GM23248 (cell line): ENCODE measurements around the gene ADGRL3. TPM values are rescaled to one million over a fixed set of nuclear protein-coding genes. Genes with fewer than 3 reads are reported as not detected.
"Not testable (repeated sequence)": the region's sequence is repeated elsewhere in the genome, so short reads cannot be mapped to it uniquely, and the experiment has no call there.

ENCODE experiments used
- DNase-seq: peaks from one replicate; pipeline ENCODE4 v3.0.0-alpha.2; 2015
- H2AFZ ChIP-seq: fragments of 200-600 bp; sonication (generic); 2 replicates; pipeline ENCODE4 v1.6.1; 2016; ENCODE audit warnings: antibody characterized with exemption
- H3F3A ChIP-seq: fragments of 200-600 bp; sonication (generic); 2 replicates; pipeline ENCODE4 v1.6.1; 2016; ENCODE audit warnings: mild to moderate bottlenecking, antibody characterized with exemption, mixed run types; ENCODE audit not compliant: insufficient read depth
- H3K27ac ChIP-seq: fragments of 200-600 bp; sonication (generic); 2 replicates; pipeline ENCODE4 v1.5.1; 2016; ENCODE audit warnings: mild to moderate bottlenecking
- H3K27me3 ChIP-seq: fragments of 200-600 bp; sonication (generic); replicated peaks from 2 replicates; pipeline ENCODE4 v1.6.1; 2016; ENCODE audit warnings: mild to moderate bottlenecking; ENCODE audit not compliant: insufficient read depth
- H3K36me3 ChIP-seq: fragments of 200-600 bp; sonication (generic); 2 replicates; pipeline ENCODE4 v1.6.1; 2016; ENCODE audit warnings: low read depth, mild to moderate bottlenecking
- H3K4me1 ChIP-seq: fragments of 200-600 bp; sonication (generic); 2 replicates; pipeline ENCODE4 v1.6.1; 2016; ENCODE audit warnings: mild to moderate bottlenecking; ENCODE audit not compliant: insufficient read depth
- H3K4me2 ChIP-seq: fragments of 200-600 bp; sonication (generic); one replicate; pipeline ENCODE4 v1.6.1; 2016; ENCODE audit warnings: mild to moderate bottlenecking; ENCODE audit not compliant: unreplicated experiment
- H3K4me3 ChIP-seq: fragments of 200-600 bp; sonication (generic); 2 replicates; pipeline ENCODE4 v1.5.1; 2016; ENCODE audit warnings: mild to moderate bottlenecking
- H3K79me2 ChIP-seq: fragments of 200-600 bp; sonication (generic); 2 replicates; pipeline ENCODE4 v1.6.1; 2016; ENCODE audit warnings: mild to moderate bottlenecking; ENCODE audit not compliant: insufficient read depth
- H3K9ac ChIP-seq: fragments of 200-600 bp; sonication (generic); 2 replicates; pipeline ENCODE4 v1.6.1; 2016; ENCODE audit warnings: mild to moderate bottlenecking
- H3K9me2 ChIP-seq: fragments of 200-600 bp; sonication (generic); 2 replicates; pipeline ENCODE4 v1.6.1; 2016; ENCODE audit warnings: mixed run types, mild to moderate bottlenecking, moderate library complexity; ENCODE audit not compliant: insufficient read depth
- H3K9me3 ChIP-seq: fragments of 200-600 bp; sonication (generic); one replicate; pipeline ENCODE4 v1.6.1; 2017; ENCODE audit warnings: low read depth
- H4K20me1 ChIP-seq: fragments of 200-600 bp; sonication (generic); 2 replicates; pipeline ENCODE4 v1.6.0; 2016; ENCODE audit not compliant: insufficient read depth
- EZH2 ChIP-seq: fragments of 200-600 bp; sonication (generic); IDR thresholded peaks from 2 replicates; pipeline ENCODE4 v1.6.1; 2018; ENCODE audit warnings: antibody characterized with exemption, mild to moderate bottlenecking; ENCODE audit not compliant: insufficient read depth, poor library complexity, severe bottlenecking
- EZH2phosphoT487 ChIP-seq: fragments of 200-600 bp; sonication (generic); IDR thresholded peaks from 2 replicates; pipeline ENCODE4 v1.6.1; 2018; ENCODE audit warnings: antibody characterized with exemption, moderate library complexity, mild to moderate bottlenecking, low read depth; ENCODE audit not compliant: insufficient read depth
- WGBS, 2 experiments: methylation state at CpG; one replicate each; pipeline ENCODE4 v1.1.6; 2015 to 2017; ENCODE audit warnings: low lambda C conversion rate in 2 of 2, low coverage in 1 of 2; ENCODE audit errors: missing lambda C conversion rate in 2 of 2; 5-methylcytosine and 5-hydroxymethylcytosine counted together
- in situ Hi-C: fragments of 300-500 bp; cut with MboI; formaldehyde crosslinking; loops from 2 replicates; pipeline ENCODE4 v1.15.0; 2020
- polyA plus RNA-seq: library from polyadenylated mRNA; unstranded; fragments of >200 nt; fragmentation: Nextera tagmentation; extraction: Ambion mirVana; gene quantifications from 2 replicates; pipeline ENCODE4 v1.2.1, GENCODE V29; 2016
- total RNA-seq: library from RNA; depleted of rRNA; stranded (reverse); fragments of >200 nt; shearing (Covaris generic); gene quantifications from 2 replicates; pipeline ENCODE4 v1.2.3, GENCODE V29; 2014

Gene ADGRL3
- total and polyA plus RNA-seq, 2 experiments from 2014 or later: not detected

DNA sequence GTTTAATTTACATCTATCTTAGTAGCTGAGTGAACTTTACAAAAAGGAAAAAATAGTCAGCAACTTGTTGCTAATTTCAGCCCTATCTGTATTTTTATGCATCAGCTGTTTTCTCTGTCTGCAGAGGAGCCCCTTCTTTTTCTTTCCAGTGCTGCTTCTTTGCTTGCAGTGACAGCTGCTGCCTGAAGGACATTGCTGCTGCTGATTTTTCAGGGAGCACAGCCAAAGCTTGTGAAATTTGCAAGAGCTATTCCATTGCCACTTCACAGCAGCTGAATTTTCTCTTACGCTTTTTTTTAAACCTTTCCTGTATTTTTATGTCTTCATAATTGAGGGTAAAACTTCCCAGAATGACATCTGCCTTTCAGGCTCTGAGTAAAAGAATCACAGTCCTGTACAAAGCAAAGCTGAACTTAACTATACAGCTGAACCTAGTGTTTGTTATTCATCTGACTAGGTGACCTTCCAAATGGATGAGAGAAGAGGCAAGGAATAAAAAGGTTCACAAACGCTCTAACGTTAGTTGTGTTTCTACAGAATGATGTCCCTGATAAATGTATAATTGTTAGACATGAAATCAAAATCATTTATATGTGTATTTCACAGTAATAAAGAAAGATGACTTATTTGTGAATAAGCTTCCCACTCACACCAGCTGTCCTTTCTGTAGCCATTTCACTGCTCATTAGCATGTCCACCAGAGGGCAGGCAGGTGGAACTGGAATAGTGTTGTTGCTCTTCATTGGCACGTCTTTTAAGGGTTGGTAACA, 541.4 kb downstream of the ADGRL3 start:
- H3K27me3 ChIP-seq: no peaks in the 10 kb centered on the region
- H3K9ac ChIP-seq: no peak overlapping the region
- no peak overlapping the region for H3K4me2 ChIP-seq
- no peak overlapping the region for H3K27ac ChIP-seq
- H3K9me2 ChIP-seq: no peaks in the 10 kb centered on the region
- no peaks in the 10 kb centered on the region for H3K4me1 ChIP-seq
- no peak overlapping the region for H3K4me3 ChIP-seq
- H3K36me3 ChIP-seq: no peaks in the 10 kb centered on the region
- 1 to 3% methylated on average over 4 of the region's 4 CpGs for WGBS, 2 experiments
- in situ Hi-C loops: no loop called here
- no peaks in the 10 kb centered on the region for H3K79me2 ChIP-seq
- H4K20me1 ChIP-seq: no peaks in the 10 kb centered on the region
- TF ChIP-seq EZH2phosphoT487 (no peak), EZH2 (no peak)
- H3K9me3 ChIP-seq: peaks cover 2% of the 10 kb centered on the region
- DNase-seq: no peak
- no peak overlapping the region for H2AFZ ChIP-seq
- H3F3A ChIP-seq: no peaks in the 10 kb centered on the region

DNA sequence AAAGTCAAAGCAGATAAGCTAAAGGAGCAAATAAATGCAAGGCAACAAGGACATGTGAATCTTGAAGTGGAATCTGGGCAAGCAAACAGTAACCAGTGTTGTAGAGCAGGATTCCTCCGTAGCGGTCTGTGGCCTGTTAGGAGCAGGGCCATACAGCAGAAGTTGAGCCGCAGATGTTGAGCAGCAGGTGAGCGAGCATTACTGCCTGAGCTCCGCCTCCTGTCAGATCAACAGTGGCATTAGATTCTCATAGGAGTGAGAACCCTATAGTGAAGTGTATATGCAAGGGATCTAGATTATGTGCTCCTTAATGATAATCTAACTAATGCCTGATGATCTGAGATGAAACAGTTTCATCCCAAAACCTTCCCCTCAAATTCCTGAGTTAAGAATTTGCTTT, 550.7 kb downstream of the ADGRL3 start:
- 62 to 71% methylated on average over 5 of the region's 5 CpGs for WGBS, 2 experiments
- Histone ChIP-seq H3K9ac (no peak overlapping the region), H3K27ac (no peak overlapping the region), H3K4me1 (no peaks in the 10 kb centered on the region), H3K9me2 (no peaks in the 10 kb centered on the region), H3F3A (no peaks in the 10 kb centered on the region), H3K9me3 (no peaks in the 10 kb centered on the region), H4K20me1 (no peaks in the 10 kb centered on the region), H3K4me3 (no peak overlapping the region), H3K27me3 (no peaks in the 10 kb centered on the region), H3K4me2 (no peak overlapping the region), H3K36me3 (no peaks in the 10 kb centered on the region), H2AFZ (no peak overlapping the region), H3K79me2 (no peaks in the 10 kb centered on the region)
- in situ Hi-C loops: no loop called here
- no peak for DNase-seq
- TF ChIP-seq EZH2phosphoT487 (no peak), EZH2 (no peak)

DNA sequence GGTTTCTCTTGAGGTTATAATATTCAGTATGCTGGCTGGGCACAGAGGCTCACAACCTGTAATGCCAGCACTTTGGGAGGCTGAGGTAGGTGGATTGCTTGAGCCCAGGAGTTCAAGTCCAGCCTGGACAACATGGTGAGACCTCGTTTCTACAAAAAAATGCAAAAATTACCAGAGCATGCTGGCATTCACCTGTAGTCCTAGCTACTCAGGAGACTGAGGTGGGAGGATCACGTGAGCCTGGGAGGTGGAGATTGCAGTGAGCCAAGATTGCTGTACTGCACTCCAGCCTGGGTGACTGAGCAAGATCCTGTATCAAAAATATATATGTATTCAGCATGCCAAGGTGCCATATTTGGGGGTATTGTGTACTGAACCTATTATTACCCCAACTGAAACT, 552.5 kb downstream of the ADGRL3 start:
- in situ Hi-C loops: no loop called here
- WGBS, 2 experiments: 0 to 2% methylated on average over 2 of the region's 2 CpGs

DNA sequence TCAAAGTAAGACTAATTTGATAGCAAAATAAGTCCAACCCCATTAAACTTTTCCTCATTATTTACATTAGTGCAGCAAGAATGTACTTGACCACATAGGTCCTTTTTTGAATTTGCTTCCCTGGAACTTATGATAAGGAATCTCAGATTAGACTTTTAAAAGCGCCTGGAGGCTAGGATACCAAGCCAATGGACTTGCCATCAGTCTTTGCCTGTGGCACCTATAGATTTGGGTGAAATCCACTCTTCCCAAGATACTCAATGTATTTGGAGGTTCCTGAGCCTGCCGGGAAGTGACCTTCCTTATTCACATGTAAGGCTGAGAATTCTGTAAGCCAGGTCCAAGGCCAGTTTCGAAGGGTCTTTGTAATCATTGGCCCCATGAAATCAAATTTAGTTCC, 553.6 kb downstream of the ADGRL3 start:
- no peaks in the 10 kb centered on the region for H3K9me3 ChIP-seq
- in situ Hi-C loops: no loop called here
- WGBS, 2 experiments: 36 to 45% methylated on average over 3 of the region's 3 CpGs
- H3K9ac ChIP-seq: no peak overlapping the region
- no peak overlapping the region for H3K4me3 ChIP-seq
- H3K4me2 ChIP-seq: no peak overlapping the region
- no peak overlapping the region for H3K27ac ChIP-seq
- H4K20me1 ChIP-seq: no peaks in the 10 kb centered on the region
- no peaks in the 10 kb centered on the region for H3K4me1 ChIP-seq
- no peaks in the 10 kb centered on the region for H3F3A ChIP-seq
- H3K27me3 ChIP-seq: no peaks in the 10 kb centered on the region
- no peaks in the 10 kb centered on the region for H3K9me2 ChIP-seq
- no peak overlapping the region for H2AFZ ChIP-seq
- no peak for TF ChIP-seq EZH2phosphoT487
- no peaks in the 10 kb centered on the region for H3K79me2 ChIP-seq
- H3K36me3 ChIP-seq: no peaks in the 10 kb centered on the region
- DNase-seq: no peak

More for the DNA sequence above, 552.5 kb downstream of the ADGRL3 start:
- Histone ChIP-seq H3K4me1 (no peaks in the 10 kb centered on the region), H3K79me2 (no peaks in the 10 kb centered on the region), H3K9me3 (no peaks in the 10 kb centered on the region), H2AFZ (no peak overlapping the region), H4K20me1 (no peaks in the 10 kb centered on the region), H3K4me3 (no peak overlapping the region), H3K4me2 (no peak overlapping the region), H3K36me3 (no peaks in the 10 kb centered on the region), H3F3A (no peaks in the 10 kb centered on the region), H3K27me3 (no peaks in the 10 kb centered on the region), H3K27ac (no peak overlapping the region), H3K9me2 (no peaks in the 10 kb centered on the region), H3K9ac (no peak overlapping the region)
- no peak for DNase-seq
- TF ChIP-seq EZH2phosphoT487 (no peak), EZH2 (no peak)

DNA sequence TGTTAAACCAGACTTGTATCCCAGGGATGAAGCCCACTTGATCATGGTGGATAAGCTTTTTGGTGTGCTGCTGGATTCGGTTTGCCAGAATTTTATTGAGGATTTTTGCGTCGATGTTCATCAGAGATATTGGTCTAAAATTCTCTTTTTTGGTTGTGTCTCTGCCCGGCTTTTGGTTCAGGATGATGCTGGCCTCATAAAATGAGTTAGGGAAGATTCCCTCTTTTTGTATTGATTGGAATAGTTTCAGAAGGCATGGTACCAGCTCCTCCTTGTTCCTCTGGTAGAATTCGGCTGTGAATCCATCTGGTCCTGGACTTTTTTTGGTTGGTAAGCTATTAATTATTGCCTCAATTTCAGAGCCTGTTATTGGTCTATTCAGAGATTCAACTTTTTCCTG, 556.8 kb downstream of the ADGRL3 start:
- H3K4me1 ChIP-seq, H2AFZ ChIP-seq, H4K20me1 ChIP-seq, H3K9me2 ChIP-seq, H3F3A ChIP-seq, in situ Hi-C loops, H3K36me3 ChIP-seq, H3K9me3 ChIP-seq, DNase-seq, H3K27ac ChIP-seq, H3K79me2 ChIP-seq, H3K4me3 ChIP-seq, H3K4me2 ChIP-seq, H3K9ac ChIP-seq, H3K27me3 ChIP-seq: not testable (repeated sequence)
- WGBS, 2 experiments: 47 to 48% methylated on average over 5 of the region's 5 CpGs

DNA sequence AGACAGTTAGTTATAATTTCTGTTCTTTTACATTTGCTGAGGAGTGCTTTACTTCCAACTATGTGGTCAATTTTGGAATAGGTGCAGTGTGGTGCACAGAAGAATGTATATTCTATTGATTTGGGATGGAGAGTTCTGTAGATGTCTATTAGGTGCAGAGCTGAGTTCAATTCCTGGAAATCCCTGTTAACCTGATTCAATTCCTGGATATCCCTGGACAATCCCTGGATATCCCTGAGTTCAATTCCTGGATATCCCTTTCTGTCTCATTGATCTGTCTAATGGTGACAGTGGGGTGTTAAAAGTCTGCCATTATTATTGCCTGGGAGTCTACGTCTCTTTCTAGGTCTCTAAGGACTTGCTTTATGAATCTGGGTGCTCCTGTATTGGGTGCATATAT, 557.9 kb downstream of the ADGRL3 start:
- H3K9ac ChIP-seq, H3K4me2 ChIP-seq, H3K27me3 ChIP-seq, H3K4me3 ChIP-seq, H3K36me3 ChIP-seq, H3K4me1 ChIP-seq, H3K9me2 ChIP-seq, H3F3A ChIP-seq, H4K20me1 ChIP-seq, DNase-seq, H3K9me3 ChIP-seq, H3K79me2 ChIP-seq, in situ Hi-C loops, H3K27ac ChIP-seq, H2AFZ ChIP-seq: not testable (repeated sequence)
- WGBS, 2 experiments: 18 to 29% methylated on average over 1 of the region's 1 CpG

DNA sequence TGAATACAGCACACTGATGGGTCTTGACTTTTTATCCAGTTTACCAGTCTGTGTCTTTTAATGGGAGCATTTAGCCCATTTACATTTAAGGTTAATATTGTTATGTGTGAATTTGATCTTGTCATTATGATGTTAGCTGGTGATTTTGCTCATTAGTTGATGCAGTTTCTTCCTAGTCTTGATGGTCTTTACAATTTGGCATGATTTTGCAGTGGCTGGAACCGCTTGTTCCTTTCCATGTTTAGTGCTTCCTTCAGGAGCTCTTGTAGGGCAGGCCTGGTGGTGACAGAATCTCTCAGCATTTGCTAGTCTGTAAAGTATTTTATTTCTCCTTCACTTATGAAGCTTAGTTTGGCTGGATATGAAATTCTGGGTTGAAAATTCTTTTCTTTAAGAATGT, 558.5 kb downstream of the ADGRL3 start:
- H2AFZ ChIP-seq, H3K9ac ChIP-seq, H3K27me3 ChIP-seq, H3K9me3 ChIP-seq, H3K4me2 ChIP-seq, H3K4me3 ChIP-seq, H4K20me1 ChIP-seq, H3K4me1 ChIP-seq, H3K27ac ChIP-seq, in situ Hi-C loops, H3F3A ChIP-seq, DNase-seq, H3K9me2 ChIP-seq, H3K36me3 ChIP-seq, H3K79me2 ChIP-seq: not testable (repeated sequence)
- WGBS, 2 experiments: 9 to 21% methylated on average over 1 of the region's 1 CpG
